NOMO-1 treated with DMSO at 0.1 percent for 48 hours (cell line): Measurements from ENCODE around the gene KDM4B.

Experiments used
- DNase-seq: peaks from one replicate; lab custom pipeline; 2025; ENCODE audit not compliant: unreplicated experiment; lab: John Stamatoyannopoulos, UW

Gene KDM4B

GRCh38 chr19:5086725-5087439 lies 118.0 kb downstream of the KDM4B start:
- DNase-seq, result no peak

GRCh38 chr19:5089283-5089682 lies 120.4 kb downstream of the KDM4B start:
- no peak for DNase-seq

- DNase-seq, result no peak
Measured at GRCh38 chr19:5090465-5091017, 121.6 kb downstream of the KDM4B start.

GRCh38 chr19:5091018-5091683 lies 122.2 kb downstream of the KDM4B start:
- DNase-seq, result no peak

- DNase-seq, result no peak
Measured at GRCh38 chr19:5091684-5092480, 123.0 kb downstream of the KDM4B start.

GRCh38 chr19:5092481-5092843 lies 123.5 kb downstream of the KDM4B start:
- no peak for DNase-seq

- no peak for DNase-seq
Measured at GRCh38 chr19:5093297-5093928, 124.5 kb downstream of the KDM4B start.

GRCh38 chr19:5093948-5094718 lies 125.2 kb downstream of the KDM4B start:
- DNase-seq, result no peak

- DNase-seq, result no peak
Measured at GRCh38 chr19:5094768-5095567, 126.1 kb downstream of the KDM4B start.

- DNase-seq, result no peak
Measured at GRCh38 chr19:5095568-5095850, 126.6 kb downstream of the KDM4B start.

GRCh38 chr19:5096536-5096935 lies 127.6 kb downstream of the KDM4B start:
- DNase-seq, result no peak

GRCh38 chr19:5097331-5097930 lies 128.5 kb downstream of the KDM4B start:
- DNase-seq, result no peak

GRCh38 chr19:5097959-5098623 lies 129.2 kb downstream of the KDM4B start:
- DNase-seq, result no peak

GRCh38 chr19:5098646-5099045 lies 129.7 kb downstream of the KDM4B start:
- no peak for DNase-seq

- no peak for DNase-seq
Measured at GRCh38 chr19:5099701-5100221, 130.8 kb downstream of the KDM4B start.

- no peak for DNase-seq
Measured at GRCh38 chr19:5101871-5102270, 133.0 kb downstream of the KDM4B start.

GRCh38 chr19:5102520-5102919 lies 133.6 kb downstream of the KDM4B start:
- DNase-seq, result no peak

GRCh38 chr19:5103061-5103701 lies 134.3 kb downstream of the KDM4B start:
- no peak for DNase-seq
